Prostate gland (tissue), 2 donors: ENCODE results near the gene MEIS2. TPM values are rescaled to one million over a fixed set of nuclear protein-coding genes. Genes with fewer than 3 reads are reported as not detected.

Source experiments
- DNase-seq: peaks from one replicate; pipeline ENCODE4 v3.0.0-alpha.2; 2019; ENCODE audit warnings: low spot score
- H3K27ac ChIP-seq, 2 donors: fragments of 200-600 bp; sonication (generic); 2 replicates each; pipeline ENCODE4 v1.5.1; 2017 to 2019
- H3K27me3 ChIP-seq: fragments of 200-600 bp; sonication (generic); replicated peaks from 2 replicates; pipeline ENCODE4 v1.5.1; 2019; ENCODE audit not compliant: insufficient read depth
- H3K36me3 ChIP-seq, 2 donors: fragments of 200-600 bp; sonication (generic); 1 replicate in 1 of 2; 2 replicates in 1 of 2; pipeline versions ENCODE4 v1.5.1 to v1.8.1; 2017 to 2019
- H3K4me1 ChIP-seq: fragments of 200-600 bp; sonication (generic); replicated peaks from 2 replicates; pipeline ENCODE4 v1.5.1; 2019
- H3K4me3 ChIP-seq, 2 donors: fragments of 200-600 bp; sonication (generic); 2 replicates each; pipeline ENCODE4 v1.5.1; 2017 to 2019
- H3K9me3 ChIP-seq: fragments of 200-600 bp; sonication (generic); 2 replicates; pipeline ENCODE4 v1.5.1; 2017
- CTCF ChIP-seq, 4 experiments: fragments of 200-600 bp in 2 of 4; fragments of 450-650 bp in 2 of 4; sonication (generic) in 2 of 4; IDR thresholded peaks; 1 replicate in 3 of 4; 2 replicates in 1 of 4; pipeline ENCODE4 v1.5.1; 2016 to 2019; ENCODE audit warnings: antibody characterized with exemption in 4 of 4, mild to moderate bottlenecking in 2 of 4, moderate library complexity in 2 of 4
- POLR2A ChIP-seq: fragments of 450-650 bp; IDR thresholded peaks from one replicate; pipeline ENCODE4 v1.6.1; 2016; ENCODE audit warnings: antibody characterized with exemption, mild to moderate bottlenecking
- POLR2AphosphoS5 ChIP-seq: sonication (generic); formaldehyde crosslinking; IDR thresholded peaks from one replicate; pipeline ENCODE4 v1.6.1; 2017; ENCODE audit warnings: antibody characterized with exemption
- WGBS: methylation state at CpG from one replicate; pipeline ENCODE4 v1.1.5; 2018; 5-methylcytosine and 5-hydroxymethylcytosine counted together
- intact Hi-C: fragments of 100-400 bp; cut with DNase I; formaldehyde crosslinking; loops from one replicate; pipeline ENCODE4 v1.14.2; 2022
- total RNA-seq, 2 donors: library from RNA; depleted of rRNA; stranded (reverse); fragments of >200 nt; gene quantifications; one replicate each; pipeline ENCODE4 v1.1.0, GENCODE V29; 2016

Gene MEIS2
- total RNA-seq, 2 donors from 2014 or later = 53.4 to 73.2 TPM

- Histone ChIP-seq H3K27ac (no peak overlapping the region), H3K4me3 (no peak overlapping the region), H3K27me3 (no peaks in the 10 kb centered on the region), H3K4me1 (no peaks in the 10 kb centered on the region), H3K36me3 (no peaks in the 10 kb centered on the region), H3K9me3 (no peaks in the 10 kb centered on the region)
- TF ChIP-seq POLR2AphosphoS5 (no peak), POLR2A (no peak), CTCF (IDR thresholded peaks at IDR 0.05) (no peak)
- WGBS = 46% methylated on average over 4 of the region's 4 CpGs
- DNase-seq = no peak
- intact Hi-C loops = loop anchor here (10.0 kb wide), 3 partner anchors 486 to 1376 kb away; no protein-coding TSS in a partner anchor
Measured at GRCh38 chr15:37130356-37130755, 30.0 kb upstream of the MEIS2 start.

- H3K9me3 ChIP-seq = no peaks in the 10 kb centered on the region
- no peak for TF ChIP-seq POLR2A
- TF ChIP-seq POLR2AphosphoS5 = peak; percentile 44
- H3K36me3 ChIP-seq = no peaks in the 10 kb centered on the region
- H3K4me3 ChIP-seq = no peak overlapping the region
- intact Hi-C loops = loop anchor here (10.0 kb wide), 1 partner anchor 320 kb away; no protein-coding TSS in a partner anchor
- H3K27me3 ChIP-seq = no peaks in the 10 kb centered on the region
- H3K4me1 ChIP-seq = no peaks in the 10 kb centered on the region
- H3K27ac ChIP-seq = no peak overlapping the region
- DNase-seq = no peak
- WGBS = 12% methylated on average over 4 of the region's 4 CpGs
Measured at GRCh38 chr15:37125143-37125542, 24.8 kb upstream of the MEIS2 start.

GRCh38 chr15:37124331-37124730 lies 24.0 kb upstream of the MEIS2 start:
- Histone ChIP-seq H3K4me1 (no peaks in the 10 kb centered on the region), H3K27ac (no peak overlapping the region), H3K4me3 (no peak overlapping the region), H3K9me3 (no peaks in the 10 kb centered on the region), H3K36me3 (no peaks in the 10 kb centered on the region), H3K27me3 (no peaks in the 10 kb centered on the region)
- intact Hi-C loops = loop anchor here (10.0 kb wide), 1 partner anchor 320 kb away; no protein-coding TSS in a partner anchor
- no peak for TF ChIP-seq CTCF (IDR thresholded peaks at IDR 0.05)
- DNase-seq = no peak

GRCh38 chr15:37122703-37123102 lies 22.4 kb upstream of the MEIS2 start:
- Histone ChIP-seq H3K9me3 (no peaks in the 10 kb centered on the region), H3K4me3 (no peak overlapping the region), H3K27me3 (no peaks in the 10 kb centered on the region), H3K4me1 (no peaks in the 10 kb centered on the region), H3K27ac (no peak overlapping the region), H3K36me3 (no peaks in the 10 kb centered on the region)
- TF ChIP-seq POLR2A = no peak
- no peak for TF ChIP-seq CTCF (IDR thresholded peaks at IDR 0.05)
- intact Hi-C loops = loop anchor here (10.0 kb wide), 1 partner anchor 318 kb away; no protein-coding TSS in a partner anchor
- 31% methylated on average over 1 of the region's 1 CpG for WGBS
- no peak for DNase-seq

GRCh38 chr15:37121492-37121891 lies 21.1 kb upstream of the MEIS2 start:
- WGBS = 92% methylated on average over 1 of the region's 1 CpG
- no peak for TF ChIP-seq POLR2A
- TF ChIP-seq POLR2AphosphoS5 = no peak
- TF ChIP-seq CTCF (IDR thresholded peaks at IDR 0.05) = no peak

More at GRCh38 chr15:37121492-37121891, 21.1 kb upstream of the MEIS2 start:
- Histone ChIP-seq H3K27ac (no peak overlapping the region), H3K4me3 (no peak overlapping the region), H3K9me3 (no peaks in the 10 kb centered on the region), H3K4me1 (no peaks in the 10 kb centered on the region), H3K36me3 (no peaks in the 10 kb centered on the region), H3K27me3 (no peaks in the 10 kb centered on the region)
- DNase-seq = no peak
- intact Hi-C loops = loop anchor here (10.0 kb wide), 1 partner anchor 317 kb away; no protein-coding TSS in a partner anchor
